NCI-H345 treated with DMSO at 0.1 percent for 48 hours (cell line): ENCODE results near the gene ZC3H12A.

ENCODE experiments used
- DNase-seq: peaks from one replicate; lab custom pipeline; 2025; ENCODE audit not compliant: unreplicated experiment; lab: John Stamatoyannopoulos, UW

Gene ZC3H12A

GRCh38 chr1:37453647-37454046 lies 20.7 kb upstream of the ZC3H12A start:
- no peak for DNase-seq

GRCh38 chr1:37455516-37455915 lies 18.9 kb upstream of the ZC3H12A start:
- DNase-seq: no peak

GRCh38 chr1:37456614-37457013 lies 17.8 kb upstream of the ZC3H12A start:
- no peak for DNase-seq

GRCh38 chr1:37458551-37458950 lies 15.8 kb upstream of the ZC3H12A start:
- no peak for DNase-seq

- DNase-seq: no peak
Observed at GRCh38 chr1:37461698-37462436, 12.5 kb upstream of the ZC3H12A start.

GRCh38 chr1:37464443-37464842 lies 9.9 kb upstream of the ZC3H12A start:
- no peak for DNase-seq

GRCh38 chr1:37465593-37466517 lies 8.5 kb upstream of the ZC3H12A start:
- no peak for DNase-seq

GRCh38 chr1:37468037-37468436 lies 6.3 kb upstream of the ZC3H12A start:
- no peak for DNase-seq

GRCh38 chr1:37469386-37469785 lies 5.0 kb upstream of the ZC3H12A start:
- DNase-seq: no peak

- DNase-seq: no peak
Observed at GRCh38 chr1:37471345-37472231, 2.8 kb upstream of the ZC3H12A start.

GRCh38 chr1:37472281-37472680 lies 2.1 kb upstream of the ZC3H12A start:
- DNase-seq: no peak

- no peak for DNase-seq
Observed at GRCh38 chr1:37472994-37473393, 1.4 kb upstream of the ZC3H12A start.

GRCh38 chr1:37473431-37474045 lies 842 bp upstream of the ZC3H12A start:
- no peak for DNase-seq

GRCh38 chr1:37474697-37475379 lies 458 bp downstream of the ZC3H12A start:
- no peak for DNase-seq

- DNase-seq: no peak
Observed at GRCh38 chr1:37475380-37476086, 1.2 kb downstream of the ZC3H12A start.

- DNase-seq: no peak
Observed at GRCh38 chr1:37476087-37476452, 1.7 kb downstream of the ZC3H12A start.

- DNase-seq: no peak
Observed at GRCh38 chr1:37476460-37477197, 2.2 kb downstream of the ZC3H12A start.

GRCh38 chr1:37477198-37477931 lies 3.0 kb downstream of the ZC3H12A start:
- DNase-seq: no peak
